Caco-2 (cell line): ENCODE measurements around the gene ATL2. TPM values are rescaled to one million over a fixed set of nuclear protein-coding genes. Genes with fewer than 3 reads are reported as not detected.
A peak's percentile ranks its signal among the peaks of the same experiment; 100 is the strongest.

Experiments
- BruUV-seq: library from RNA; stranded (reverse); fragments of 400-500 nt; replicated peaks from 2 replicates; lab custom pipeline; 2021; lab: Mats Ljungman, UMichigan
- CTCF ChIA-PET: fragments of 300-600 bp; sonication (Branson Sonifier 250); formaldehyde crosslinking; loops from one replicate; lab custom pipeline; 2022; ENCODE audit warnings: antibody characterized with exemption; lab: Charles Lee
- POLR2A ChIA-PET: fragments of 300-600 bp; sonication (Branson Sonifier 250); formaldehyde crosslinking; loops from one replicate; lab custom pipeline; 2022; ENCODE audit warnings: antibody characterized with exemption; lab: Charles Lee
- DNase-seq, 2 experiments: peaks; one replicate each; pipeline versions ENCODE4 v3.0.0 to v3.0.0-alpha.2; 2020 to 2022
- H3K27me3 ChIP-seq: replicated peaks from 2 replicates; pipeline ENCODE4 v1.6.0; 2011; ENCODE audit warnings: low read length; ENCODE audit not compliant: control insufficient read depth, insufficient read depth
- H3K36me3 ChIP-seq: 2 replicates; pipeline ENCODE4 v1.5.1; 2011; ENCODE audit warnings: low read length; ENCODE audit not compliant: control insufficient read depth, insufficient read depth
- H3K4me1 ChIP-seq: fragments of 250-450 bp; sonication (Bioruptor Pico); 2 replicates; pipeline ENCODE4 v1.5.1; 2020; ENCODE audit warnings: mild to moderate bottlenecking
- H3K4me3 ChIP-seq: 2 replicates; pipeline ENCODE4 v1.5.1; 2011; ENCODE audit warnings: low read depth, mild to moderate bottlenecking, control low read depth, low read length
- H3K9me3 ChIP-seq: fragments of 250-450 bp; sonication (Bioruptor Pico); 2 replicates; pipeline ENCODE4 v1.5.1; 2020; ENCODE audit warnings: mild to moderate bottlenecking, moderate library complexity
- H3K27ac Mint-ChIP-seq: one replicate; pipeline ENCODE4 v1.8.0; 2022; ENCODE audit warnings: mixed read lengths; ENCODE audit not compliant: unreplicated experiment
- H3K27me3 Mint-ChIP-seq: one replicate; pipeline ENCODE4 v1.8.0; 2022; ENCODE audit warnings: mixed read lengths; ENCODE audit not compliant: insufficient read depth, unreplicated experiment
- H3K36me3 Mint-ChIP-seq: one replicate; pipeline ENCODE4 v1.8.0; 2022; ENCODE audit warnings: mild to moderate bottlenecking, mixed read lengths; ENCODE audit not compliant: insufficient read depth, unreplicated experiment
- H3K4me1 Mint-ChIP-seq: one replicate; pipeline ENCODE4 v1.8.0; 2022; ENCODE audit warnings: low read depth, mixed read lengths; ENCODE audit not compliant: unreplicated experiment
- H3K4me3 Mint-ChIP-seq: one replicate; pipeline ENCODE4 v1.8.0; 2022; ENCODE audit warnings: mild to moderate bottlenecking, moderate library complexity, mixed read lengths; ENCODE audit not compliant: unreplicated experiment
- H3K9me3 Mint-ChIP-seq: one replicate; pipeline ENCODE4 v1.8.0; 2022; ENCODE audit warnings: mixed read lengths; ENCODE audit not compliant: unreplicated experiment
- CTCF ChIP-seq, 2 experiments: fragments of 200-600 bp in 1 of 2; IDR thresholded peaks; 1 replicate in 1 of 2; 2 replicates in 1 of 2; pipeline versions ENCODE4 v1.5.1 to v1.8.0; 2011 to 2022; ENCODE audit warnings: antibody characterized with exemption in 1 of 2, control low read depth in 1 of 2, inconsistent platforms in 1 of 2, low read depth in 1 of 2, low read length in 1 of 2, mild to moderate bottlenecking in 1 of 2, moderate library complexity in 1 of 2; ENCODE audit not compliant: insufficient read depth in 1 of 2, severe bottlenecking in 1 of 2, unreplicated experiment in 1 of 2
- intact Hi-C: fragments of 100-400 bp; cut with micrococcal nuclease; formaldehyde crosslinking; loops from one replicate; pipeline ENCODE4 v1.10.0; 2022; ENCODE audit not compliant: unreplicated experiment
- total RNA-seq: library from RNA; stranded (reverse); gene quantifications from 2 replicates; pipeline ENCODE4 v1.2.3, GENCODE V29; 2022

ATL2 gene
- total RNA-seq, 1 experiment from 2014 or later = 107 TPM

- ChIA-PET POLR2A (no interaction called here), CTCF (no interaction called here)
- DNase-seq = no peak
- H3K4me3 Mint-ChIP-seq = no peak overlapping the region
- no peak overlapping the region for H3K27ac Mint-ChIP-seq
- H3K27me3 Mint-ChIP-seq = no peaks in the 10 kb centered on the region
- no TSS peak for BruUV-seq
- Histone ChIP-seq H3K36me3 (no peaks in the 10 kb centered on the region), H3K4me3 (no peak overlapping the region), H3K9me3 (no peaks in the 10 kb centered on the region; the same call in 1 of the 2 replicates), H3K4me1 (no peaks in the 10 kb centered on the region), H3K27me3 (no peaks in the 10 kb centered on the region)
- peaks cover 6% of the 10 kb centered on the region for H3K4me1 Mint-ChIP-seq
- H3K9me3 Mint-ChIP-seq = no peaks in the 10 kb centered on the region
- intact Hi-C loops = no loop called here
- TF ChIP-seq CTCF (IDR thresholded peaks at IDR 0.05; ENCODE audit: insufficient read depth in 1 of 2, low read depth in 1 of 2, low read length in 1 of 2, severe bottlenecking in 1 of 2, unreplicated experiment in 1 of 2) = no peak
- H3K36me3 Mint-ChIP-seq = peaks cover 43% of the 10 kb centered on the region
Observed at GRCh38 chr2:38353402-38353801, 23.7 kb downstream of the ATL2 start.

- H3K36me3 Mint-ChIP-seq = peaks cover 34% of the 10 kb centered on the region
- intact Hi-C loops = no loop called here
- peak overlapping the region; percentile 57 for H3K27ac Mint-ChIP-seq
- Histone ChIP-seq H3K4me3 (no peak overlapping the region), H3K4me1 (no peaks in the 10 kb centered on the region), H3K27me3 (no peaks in the 10 kb centered on the region), H3K36me3 (no peaks in the 10 kb centered on the region), H3K9me3 (no peaks in the 10 kb centered on the region; the same call in 1 of the 2 replicates)
- BruUV-seq = no TSS peak
- H3K27me3 Mint-ChIP-seq = no peaks in the 10 kb centered on the region
- no peak overlapping the region for H3K4me3 Mint-ChIP-seq
- H3K9me3 Mint-ChIP-seq = no peaks in the 10 kb centered on the region
- no peak for TF ChIP-seq CTCF (IDR thresholded peaks at IDR 0.05; ENCODE audit: insufficient read depth in 1 of 2, low read depth in 1 of 2, low read length in 1 of 2, severe bottlenecking in 1 of 2, unreplicated experiment in 1 of 2)
- no peak for DNase-seq
- ChIA-PET CTCF (no interaction called here), POLR2A (no interaction called here)
- peaks cover 6% of the 10 kb centered on the region for H3K4me1 Mint-ChIP-seq
Observed at GRCh38 chr2:38352336-38352735, 24.7 kb downstream of the ATL2 start.

- Mint-ChIP-seq H3K27ac (no peak overlapping the region), H3K4me1 (no peaks in the 10 kb centered on the region), H3K27me3 (no peaks in the 10 kb centered on the region), H3K9me3 (no peaks in the 10 kb centered on the region), H3K36me3 (peaks cover 35% of the 10 kb centered on the region), H3K4me3 (no peak overlapping the region)
- ChIA-PET CTCF (no interaction called here), POLR2A (no interaction called here)
- no peaks in the 10 kb centered on the region for H3K4me1 ChIP-seq
- intact Hi-C loops = no loop called here
- no peak overlapping the region for H3K4me3 ChIP-seq
- H3K9me3 ChIP-seq = no peaks in the 10 kb centered on the region; the same call in 1 of the 2 replicates
- TF ChIP-seq CTCF (IDR thresholded peaks at IDR 0.05; ENCODE audit: insufficient read depth in 1 of 2, low read depth in 1 of 2, low read length in 1 of 2, severe bottlenecking in 1 of 2, unreplicated experiment in 1 of 2) = no peak
- no peak for DNase-seq
- H3K27me3 ChIP-seq = no peaks in the 10 kb centered on the region
- H3K36me3 ChIP-seq = no peaks in the 10 kb centered on the region
- BruUV-seq = no TSS peak
Observed at GRCh38 chr2:38345323-38346038, 31.6 kb downstream of the ATL2 start.
